NOMO-1 treated with DMSO at 0.1 percent for 48 hours (cell line): Measurements from ENCODE around the gene DUSP22.
"Not testable (repeated sequence)": the region's sequence is repeated elsewhere in the genome, so short reads cannot be mapped to it uniquely, and the experiment has no call there.

Experiments used
- DNase-seq: peaks from one replicate; lab custom pipeline; 2025; ENCODE audit not compliant: unreplicated experiment; lab: John Stamatoyannopoulos, UW

The DUSP22 gene

GRCh38 chr6:362231-362923, 70.1 kb downstream of the DUSP22 start:
- no peak for DNase-seq

- DNase-seq = no peak
Measured at GRCh38 chr6:362924-363249, 70.6 kb downstream of the DUSP22 start.

GRCh38 chr6:363291-363690, 71.0 kb downstream of the DUSP22 start:
- DNase-seq = no peak

GRCh38 chr6:363909-364308, 71.6 kb downstream of the DUSP22 start:
- DNase-seq = no peak

GRCh38 chr6:364609-365540, 72.6 kb downstream of the DUSP22 start:
- DNase-seq = no peak

GRCh38 chr6:365835-366234, 73.5 kb downstream of the DUSP22 start:
- no peak for DNase-seq

- DNase-seq = no peak
Measured at GRCh38 chr6:366389-367297, 74.4 kb downstream of the DUSP22 start.

- no peak for DNase-seq
Measured at GRCh38 chr6:367298-367794, 75.1 kb downstream of the DUSP22 start.

GRCh38 chr6:367891-368630, 75.8 kb downstream of the DUSP22 start:
- no peak for DNase-seq

GRCh38 chr6:369559-370431, 77.5 kb downstream of the DUSP22 start:
- no peak for DNase-seq

GRCh38 chr6:370555-370954, 78.3 kb downstream of the DUSP22 start:
- no peak for DNase-seq

GRCh38 chr6:371851-372250, 79.6 kb downstream of the DUSP22 start:
- DNase-seq = not testable (repeated sequence)

GRCh38 chr6:372336-372911, 80.1 kb downstream of the DUSP22 start:
- no peak for DNase-seq

GRCh38 chr6:373031-373430, 80.7 kb downstream of the DUSP22 start:
- no peak for DNase-seq

- no peak for DNase-seq
Measured at GRCh38 chr6:373773-374724, 81.8 kb downstream of the DUSP22 start.

GRCh38 chr6:374956-375355, 82.7 kb downstream of the DUSP22 start:
- DNase-seq = no peak

GRCh38 chr6:376827-377640, 84.7 kb downstream of the DUSP22 start:
- DNase-seq = no peak
